Activated naive CD8-positive, alpha-beta T cell treated with anti-CD3 and anti-CD28 coated beads for 36 hours (primary cell): Measurements from ENCODE around the gene EXOC4. TPM values are rescaled to one million over a fixed set of nuclear protein-coding genes. Genes with fewer than 3 reads are reported as not detected.
A peak's percentile ranks its signal among the peaks of the same experiment; 100 is the strongest.

Experiments used
- DNase-seq: peaks from one replicate; pipeline ENCODE4 v3.0.0; 2021
- H3K27ac Mint-ChIP-seq: one replicate; pipeline ENCODE4 v1.8.0; 2022; ENCODE audit warnings: mild to moderate bottlenecking, moderate library complexity, mixed read lengths
- H3K27me3 Mint-ChIP-seq: one replicate; pipeline ENCODE4 v1.8.0; 2022; ENCODE audit warnings: mild to moderate bottlenecking, mixed read lengths
- H3K36me3 Mint-ChIP-seq: one replicate; pipeline ENCODE4 v1.8.0; 2021; ENCODE audit warnings: mild to moderate bottlenecking, mixed read lengths
- H3K4me1 Mint-ChIP-seq: one replicate; pipeline ENCODE4 v1.8.0; 2021; ENCODE audit warnings: mixed read lengths
- H3K4me3 Mint-ChIP-seq: one replicate; pipeline ENCODE4 v1.8.0; 2022; ENCODE audit warnings: mild to moderate bottlenecking, moderate library complexity, mixed read lengths
- H3K9me3 Mint-ChIP-seq: one replicate; pipeline ENCODE4 v1.8.0; 2022; ENCODE audit warnings: mixed read lengths
- total RNA-seq, 2 experiments: library from RNA; stranded (reverse); gene quantifications; one replicate each; pipeline ENCODE4 v1.2.3, GENCODE V29; 2021

EXOC4 gene
- total RNA-seq, 2 experiments from 2014 or later, result 41.7 to 45.7 TPM

DNA sequence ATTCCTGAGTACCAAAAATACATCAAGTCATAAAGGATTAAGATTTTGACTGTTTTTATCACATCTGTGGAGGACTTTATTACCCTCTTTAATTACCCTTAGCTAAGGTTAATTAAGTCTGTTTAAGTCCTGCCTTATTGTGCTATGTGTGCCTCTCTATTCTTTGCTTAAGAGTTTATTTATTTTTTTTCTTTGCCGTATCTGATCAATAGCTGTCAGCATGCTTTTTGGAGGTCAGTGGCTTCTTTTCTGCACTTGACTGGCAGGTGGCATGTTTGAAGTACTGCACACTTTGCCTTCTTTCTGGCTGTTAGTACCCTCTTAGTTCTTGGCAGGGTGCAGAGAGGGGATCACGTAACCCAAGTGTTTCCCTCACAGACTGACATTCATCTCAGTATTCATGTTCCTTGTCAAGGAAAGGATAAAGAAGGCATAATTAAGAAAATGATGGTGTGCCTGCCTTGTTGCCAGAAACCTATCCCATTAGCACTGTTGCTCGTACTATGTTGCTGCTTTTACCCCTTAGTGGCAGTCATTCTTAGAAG, 225.8 kb downstream of the EXOC4 start:
- peaks cover 27% of the 10 kb centered on the region for H3K4me1 Mint-ChIP-seq
- no peak overlapping the region for H3K27ac Mint-ChIP-seq
- no peaks in the 10 kb centered on the region for H3K27me3 Mint-ChIP-seq
- H3K4me3 Mint-ChIP-seq, result no peak overlapping the region
- peaks cover 6% of the 10 kb centered on the region for H3K36me3 Mint-ChIP-seq
- DNase-seq, result no peak
- peaks cover 3% of the 10 kb centered on the region for H3K9me3 Mint-ChIP-seq

- H3K36me3 Mint-ChIP-seq, result peaks cover 6% of the 10 kb centered on the region
- H3K27ac Mint-ChIP-seq, result no peak overlapping the region
- peaks cover 35% of the 10 kb centered on the region for H3K4me1 Mint-ChIP-seq
Measured at GRCh38 chr7:133479456-133480065, 226.7 kb downstream of the EXOC4 start.

GRCh38 chr7:133480868-133481267, 228.0 kb downstream of the EXOC4 start:
- Mint-ChIP-seq H3K4me1 (peaks cover 38% of the 10 kb centered on the region), H3K27me3 (no peaks in the 10 kb centered on the region), H3K4me3 (no peak overlapping the region), H3K9me3 (peaks cover 2% of the 10 kb centered on the region), H3K27ac (no peak overlapping the region), H3K36me3 (peaks cover 10% of the 10 kb centered on the region)
- no peak for DNase-seq

More at GRCh38 chr7:133479456-133480065, 226.7 kb downstream of the EXOC4 start:
- Mint-ChIP-seq H3K9me3 (no peaks in the 10 kb centered on the region), H3K4me3 (no peak overlapping the region), H3K27me3 (no peaks in the 10 kb centered on the region)
- DNase-seq, result no peak

DNA sequence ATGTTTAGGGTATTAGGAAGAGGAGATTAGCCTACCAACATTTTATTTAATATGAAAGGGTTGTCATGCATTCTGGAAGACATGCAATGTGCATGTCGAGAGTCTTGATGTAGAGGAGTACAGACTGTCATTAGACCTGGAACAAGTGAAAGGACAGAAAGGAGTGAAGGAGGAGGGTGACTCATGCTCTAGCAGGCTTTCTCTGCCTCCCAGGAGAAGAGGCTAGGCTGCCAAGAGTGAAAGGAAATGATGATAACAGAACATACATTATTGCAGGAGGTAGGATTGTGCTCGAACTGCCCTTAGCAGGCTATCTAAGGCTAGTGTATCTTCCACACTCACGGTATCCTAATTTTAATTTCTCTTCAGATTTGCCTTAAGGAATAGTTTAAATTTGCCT, 228.8 kb downstream of the EXOC4 start:
- no peak overlapping the region for H3K4me3 Mint-ChIP-seq
- peaks cover 38% of the 10 kb centered on the region for H3K4me1 Mint-ChIP-seq
- no peak overlapping the region for H3K27ac Mint-ChIP-seq
- no peak for DNase-seq
- H3K36me3 Mint-ChIP-seq, result peaks cover 9% of the 10 kb centered on the region
- peaks cover 2% of the 10 kb centered on the region for H3K9me3 Mint-ChIP-seq
- no peaks in the 10 kb centered on the region for H3K27me3 Mint-ChIP-seq

GRCh38 chr7:133482599-133482998, 229.7 kb downstream of the EXOC4 start:
- H3K27ac Mint-ChIP-seq, result no peak overlapping the region
- H3K9me3 Mint-ChIP-seq, result peaks cover 2% of the 10 kb centered on the region
- H3K4me3 Mint-ChIP-seq, result no peak overlapping the region
- H3K27me3 Mint-ChIP-seq, result no peaks in the 10 kb centered on the region
- H3K4me1 Mint-ChIP-seq, result peaks cover 37% of the 10 kb centered on the region
- peaks cover 8% of the 10 kb centered on the region for H3K36me3 Mint-ChIP-seq
- DNase-seq, result no peak

GRCh38 chr7:133484086-133484485, 231.2 kb downstream of the EXOC4 start:
- peaks cover 2% of the 10 kb centered on the region for H3K9me3 Mint-ChIP-seq
- peak overlapping the region; percentile 30 for H3K4me3 Mint-ChIP-seq
- H3K27ac Mint-ChIP-seq, result no peak overlapping the region
- H3K27me3 Mint-ChIP-seq, result no peaks in the 10 kb centered on the region
- peaks cover 32% of the 10 kb centered on the region for H3K4me1 Mint-ChIP-seq
- peak; percentile 16 for DNase-seq
- peaks cover 9% of the 10 kb centered on the region for H3K36me3 Mint-ChIP-seq

DNA sequence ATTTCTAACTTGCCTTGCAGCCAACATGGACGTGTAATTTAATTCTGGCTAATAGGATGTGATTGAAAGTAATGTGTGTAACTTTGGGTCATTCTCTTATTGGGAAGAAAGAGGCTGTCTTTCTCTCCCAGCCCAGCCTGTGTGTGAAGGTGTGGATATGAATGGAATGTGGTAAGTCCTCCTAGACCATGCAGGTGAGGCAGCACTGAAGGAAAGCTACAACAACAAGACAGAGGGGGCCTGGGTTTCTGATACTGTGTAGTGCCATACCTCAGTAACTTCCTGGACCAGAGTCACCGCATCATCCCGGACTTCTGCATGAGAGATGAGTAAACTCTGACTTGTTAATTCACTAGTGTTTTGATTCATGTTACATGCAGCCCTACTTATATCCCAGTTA, 237.0 kb downstream of the EXOC4 start:
- Mint-ChIP-seq H3K4me3 (no peak overlapping the region), H3K4me1 (peaks cover 13% of the 10 kb centered on the region), H3K27ac (no peak overlapping the region), H3K36me3 (peaks cover 30% of the 10 kb centered on the region), H3K9me3 (peaks cover 2% of the 10 kb centered on the region), H3K27me3 (no peaks in the 10 kb centered on the region)
- DNase-seq, result no peak

GRCh38 chr7:133491201-133491691, 238.4 kb downstream of the EXOC4 start:
- no peak for DNase-seq
- Mint-ChIP-seq H3K4me1 (peaks cover 10% of the 10 kb centered on the region), H3K9me3 (no peaks in the 10 kb centered on the region), H3K27me3 (no peaks in the 10 kb centered on the region), H3K4me3 (no peak overlapping the region), H3K36me3 (peaks cover 30% of the 10 kb centered on the region), H3K27ac (no peak overlapping the region)

- Mint-ChIP-seq H3K27ac (no peak overlapping the region), H3K4me3 (no peak overlapping the region), H3K36me3 (peaks cover 34% of the 10 kb centered on the region), H3K9me3 (no peaks in the 10 kb centered on the region), H3K27me3 (no peaks in the 10 kb centered on the region), H3K4me1 (peaks cover 10% of the 10 kb centered on the region)
- DNase-seq, result no peak
Measured at GRCh38 chr7:133491846-133492652, 239.2 kb downstream of the EXOC4 start.

GRCh38 chr7:133497061-133497460, 244.2 kb downstream of the EXOC4 start:
- peaks cover 1% of the 10 kb centered on the region for H3K4me1 Mint-ChIP-seq
- no peak overlapping the region for H3K4me3 Mint-ChIP-seq
- H3K27me3 Mint-ChIP-seq, result no peaks in the 10 kb centered on the region
- H3K27ac Mint-ChIP-seq, result no peak overlapping the region
- peaks cover 1% of the 10 kb centered on the region for H3K9me3 Mint-ChIP-seq
- H3K36me3 Mint-ChIP-seq, result peaks cover 35% of the 10 kb centered on the region
- DNase-seq, result no peak

GRCh38 chr7:133501771-133502170, 248.9 kb downstream of the EXOC4 start:
- peaks cover 1% of the 10 kb centered on the region for H3K9me3 Mint-ChIP-seq
- H3K36me3 Mint-ChIP-seq, result peaks cover 18% of the 10 kb centered on the region

DNA sequence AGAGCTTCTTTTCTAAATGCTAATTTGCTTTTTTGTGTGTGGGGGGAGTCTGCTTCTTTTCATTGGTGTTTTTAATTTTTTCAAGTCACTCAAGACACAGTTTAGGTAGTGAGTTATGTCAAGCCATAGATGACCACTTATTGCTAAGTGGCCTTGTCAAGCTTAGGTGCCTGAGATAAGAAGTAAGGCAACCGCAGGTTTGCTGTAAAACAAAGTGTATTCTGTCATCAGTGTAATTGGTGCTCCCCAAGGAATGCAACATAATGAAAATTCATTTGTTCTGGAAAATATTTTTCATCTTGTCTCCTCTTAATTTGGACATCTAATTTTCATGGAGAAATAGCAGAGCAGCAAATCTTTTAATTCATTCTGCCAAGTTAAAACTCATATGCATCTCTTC, 249.6 kb downstream of the EXOC4 start:
- Mint-ChIP-seq H3K36me3 (peaks cover 17% of the 10 kb centered on the region), H3K9me3 (peaks cover 1% of the 10 kb centered on the region), H3K27me3 (no peaks in the 10 kb centered on the region), H3K4me3 (no peak overlapping the region), H3K27ac (no peak overlapping the region), H3K4me1 (no peaks in the 10 kb centered on the region)
- no peak for DNase-seq

More at GRCh38 chr7:133501771-133502170, 248.9 kb downstream of the EXOC4 start:
- no peak overlapping the region for H3K27ac Mint-ChIP-seq
- H3K4me3 Mint-ChIP-seq, result no peak overlapping the region
- no peaks in the 10 kb centered on the region for H3K27me3 Mint-ChIP-seq
- H3K4me1 Mint-ChIP-seq, result no peaks in the 10 kb centered on the region
- no peak for DNase-seq

DNA sequence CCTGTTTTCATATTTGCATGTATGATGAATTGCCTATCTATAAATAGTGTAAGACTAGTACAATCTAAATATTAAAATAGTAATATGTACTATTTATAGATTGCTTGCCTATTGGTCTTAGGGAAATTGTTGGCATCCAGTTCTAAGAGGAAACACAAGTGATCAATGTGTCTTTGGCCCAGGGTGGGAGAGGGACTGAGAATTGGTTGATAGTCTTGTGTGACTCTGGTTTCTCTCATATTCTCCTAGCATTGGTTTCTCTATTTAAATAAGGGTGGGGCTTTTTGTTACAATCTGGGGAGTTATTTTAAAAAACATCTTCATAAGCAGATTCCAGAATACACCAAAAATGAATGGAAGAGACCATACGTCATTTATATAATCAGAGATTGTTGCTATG, 250.1 kb downstream of the EXOC4 start:
- Mint-ChIP-seq H3K36me3 (peaks cover 16% of the 10 kb centered on the region), H3K4me1 (no peaks in the 10 kb centered on the region), H3K9me3 (peaks cover 1% of the 10 kb centered on the region), H3K27ac (no peak overlapping the region), H3K27me3 (no peaks in the 10 kb centered on the region), H3K4me3 (no peak overlapping the region)
- DNase-seq, result no peak

- no peak overlapping the region for H3K4me3 Mint-ChIP-seq
- no peaks in the 10 kb centered on the region for H3K4me1 Mint-ChIP-seq
- no peak for DNase-seq
- H3K9me3 Mint-ChIP-seq, result peaks cover 1% of the 10 kb centered on the region
- H3K27ac Mint-ChIP-seq, result no peak overlapping the region
- H3K36me3 Mint-ChIP-seq, result peaks cover 21% of the 10 kb centered on the region
- H3K27me3 Mint-ChIP-seq, result no peaks in the 10 kb centered on the region
Measured at GRCh38 chr7:133504825-133505224, 251.9 kb downstream of the EXOC4 start.

GRCh38 chr7:133509822-133510221, 256.9 kb downstream of the EXOC4 start:
- Mint-ChIP-seq H3K27ac (no peak overlapping the region), H3K36me3 (peaks cover 38% of the 10 kb centered on the region)

More at GRCh38 chr7:133509822-133510221, 256.9 kb downstream of the EXOC4 start:
- no peak for DNase-seq
- no peaks in the 10 kb centered on the region for H3K27me3 Mint-ChIP-seq
- H3K4me1 Mint-ChIP-seq, result no peaks in the 10 kb centered on the region
- H3K9me3 Mint-ChIP-seq, result peaks cover 1% of the 10 kb centered on the region
- no peak overlapping the region for H3K4me3 Mint-ChIP-seq
